Endometrium (tissue), 2 donors: ENCODE data around the gene SEMA6B.

ENCODE experiments used
- FAIRE-seq: peaks from 2 replicates; lab custom pipeline; 2012; peaks lifted over from hg19 to GRCh38; lab: Jason Lieb, UNC
- donor health status: control.
- donor health status: control.

The SEMA6B gene

GRCh38 chr19:4493104-4493928, 66.2 kb downstream of the SEMA6B start:
- FAIRE-seq: no peak
